Naive thymus-derived CD8-positive, alpha-beta T cell (primary cell): ENCODE data around the gene COL23A1. TPM values are rescaled to one million over a fixed set of nuclear protein-coding genes. Genes with fewer than 3 reads are reported as not detected.
A peak's percentile ranks its signal among the peaks of the same experiment; 100 is the strongest.
"Not testable (repeated sequence)": the region's sequence is repeated elsewhere in the genome, so short reads cannot be mapped to it uniquely, and the experiment has no call there.

ENCODE experiments used
- ATAC-seq, 2 donors: fragments of 150-1000 bp; cut with Tn5 transposase in 1 of 2; sonication (Bioruptor Pico), chemical (Tn5 transposase) in 1 of 2; 1 replicate in 1 of 2; 2 replicates in 1 of 2; pipeline ENCODE4 v1.10.0; 2021; ENCODE audit warnings: mild to moderate bottlenecking in 2 of 2, moderate library complexity in 2 of 2
- POLR2A ChIA-PET: fragments of 350-600 bp; sonication (Branson Sonifier 250); formaldehyde crosslinking; loops from one replicate; lab custom pipeline; 2021; ENCODE audit warnings: antibody characterized with exemption; lab: Charles Lee
- DNase-seq, 10 donors: peaks; one replicate each; pipeline versions ENCODE4 v3.0.0 to v3.0.0-alpha.2; 2020 to 2022
- H3K27ac Mint-ChIP-seq, 10 donors: one replicate each; pipeline ENCODE4 v1.8.0; 2020 to 2022; ENCODE audit warnings: mild to moderate bottlenecking in 10 of 10, mixed read lengths in 10 of 10, moderate library complexity in 4 of 10, inconsistent platforms in 1 of 10
- H3K27me3 Mint-ChIP-seq, 5 donors: one replicate each; pipeline ENCODE4 v1.8.0; 2021 to 2022; ENCODE audit warnings: mixed read lengths in 5 of 5
- H3K36me3 Mint-ChIP-seq, 3 donors: one replicate each; pipeline ENCODE4 v1.8.0; 2020 to 2022; ENCODE audit warnings: mixed read lengths in 3 of 3, mild to moderate bottlenecking in 2 of 3, inconsistent platforms in 1 of 3
- H3K4me1 Mint-ChIP-seq, 4 donors: one replicate each; pipeline ENCODE4 v1.8.0; 2021 to 2022; ENCODE audit warnings: mixed read lengths in 4 of 4
- H3K4me3 Mint-ChIP-seq, 10 donors: one replicate each; pipeline ENCODE4 v1.8.0; 2020 to 2022; ENCODE audit warnings: mild to moderate bottlenecking in 10 of 10, mixed read lengths in 10 of 10, moderate library complexity in 6 of 10, inconsistent platforms in 1 of 10
- H3K9me3 Mint-ChIP-seq, 9 donors: one replicate each; pipeline ENCODE4 v1.8.0; 2020 to 2022; ENCODE audit warnings: mixed read lengths in 9 of 9, mild to moderate bottlenecking in 3 of 9, inconsistent platforms in 1 of 9, moderate library complexity in 1 of 9
- polyA plus RNA-seq, 3 donors: library from polyadenylated mRNA; unstranded; fragments of 300-500 nt; fragmentation: Illumina TruSeq; gene quantifications; one replicate each; pipeline ENCODE4 v1.2.3, GENCODE V29; 2021
- total RNA-seq, 8 experiments: library from RNA in 2 of 8; stranded (reverse) in 2 of 8; gene quantifications; one replicate each; pipeline ENCODE4 v1.2.3 and lab custom pipeline; 2021 to 2026

Gene COL23A1
- total and polyA plus RNA-seq, 5 experiments from 2014 or later: 0.10 to 0.51 (median 0.16) TPM; not detected in 2

DNA sequence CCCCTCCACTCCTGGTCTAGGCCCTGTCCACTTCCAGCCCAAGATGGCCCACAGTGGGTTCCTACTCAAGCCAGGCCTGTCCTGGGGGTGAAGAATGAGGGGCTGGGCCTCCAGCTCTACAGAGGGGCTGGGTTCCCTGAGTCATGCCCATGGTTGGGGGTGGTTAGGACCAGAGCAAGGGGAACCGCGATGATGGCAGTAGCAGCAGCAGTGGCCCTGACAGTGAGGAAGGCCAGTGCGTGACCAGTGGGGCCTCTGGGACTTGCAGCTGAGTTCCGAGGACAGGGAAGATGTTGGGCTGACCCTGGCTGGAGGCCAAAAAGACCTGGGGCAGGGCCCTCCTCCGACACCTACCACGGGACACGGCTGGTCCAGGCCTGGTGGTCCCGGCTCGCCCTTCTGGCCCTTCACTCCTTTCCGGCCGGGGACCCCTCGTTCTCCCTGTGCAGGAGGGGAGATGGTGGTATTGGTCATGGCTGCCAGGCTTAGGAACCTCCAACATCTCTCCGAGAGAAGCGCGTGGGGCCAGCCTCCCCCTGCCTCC, 348.4 kb downstream of the COL23A1 start:
- Mint-ChIP-seq H3K9me3 (no peaks in the 10 kb centered on the region), H3K27ac (peak overlapping the region in 7 of 10 donors; percentile 85 to 96 (median 91)), H3K4me3 (peak overlapping the region in 8 of 10 donors; percentile 67 to 89 (median 78)), H3K4me1 (peaks cover 22 to 71% (median 61%) of the 10 kb centered on the region in 4 donors), H3K27me3 (no peaks in the 10 kb centered on the region), H3K36me3 (no peaks in the 10 kb centered on the region)
- POLR2A ChIA-PET: interaction anchor here (1.2 kb wide), 1 partner anchor 9 kb away, joined by 3 read pairs; the partner anchor contains the start of gene PHYKPL
- no peak for DNase-seq
- ATAC-seq: peak; percentile 2 to 5

DNA sequence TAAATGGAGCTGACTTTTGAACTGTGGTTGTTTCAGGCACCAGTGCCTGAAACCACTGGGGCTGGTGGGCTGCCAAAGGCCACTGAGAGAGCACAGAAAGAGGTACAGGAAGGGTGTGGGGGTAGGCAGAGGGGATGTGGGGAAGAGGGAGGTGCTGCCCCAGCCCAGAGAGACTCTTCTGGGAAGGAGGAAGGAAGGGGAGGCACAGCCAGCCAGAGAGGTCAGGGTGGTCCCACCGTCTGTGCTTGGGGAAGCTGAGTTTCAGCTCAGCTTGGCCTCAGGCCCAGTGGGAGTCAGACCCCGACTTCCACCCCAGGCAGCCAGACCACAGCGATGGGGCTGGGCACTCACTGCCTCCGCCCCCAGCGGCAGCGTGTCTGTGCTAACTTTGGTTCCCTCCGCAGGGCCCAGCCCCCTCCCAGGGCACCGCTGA, 348.9 kb downstream of the COL23A1 start:
- Mint-ChIP-seq H3K27ac (peak overlapping the region; percentile 84 to 96 (median 92)), H3K4me3 (peak overlapping the region; percentile 55 to 89 (median 78)), H3K4me1 (peaks cover 24 to 71% (median 64%) of the 10 kb centered on the region in 4 donors), H3K36me3 (no peaks in the 10 kb centered on the region), H3K9me3 (no peaks in the 10 kb centered on the region), H3K27me3 (no peaks in the 10 kb centered on the region)
- DNase-seq: peak in 3 of 10 donors; percentile 20 to 61 (median 26)
- POLR2A ChIA-PET: interaction anchor here (0.8 to 1.2 kb wide), 3 partner anchors 8 to 37 kb away, joined by 3 to 7 read pairs (median 5); partner anchors contain the start of genes HNRNPAB and PHYKPL
- ATAC-seq: peak; percentile 42 to 46

- Mint-ChIP-seq H3K9me3 (no peaks in the 10 kb centered on the region), H3K36me3 (no peaks in the 10 kb centered on the region), H3K27ac (peak overlapping the region; percentile 84 to 96 (median 92)), H3K4me3 (peak overlapping the region; percentile 55 to 89 (median 78)), H3K4me1 (peaks cover 24 to 74% (median 67%) of the 10 kb centered on the region in 4 donors), H3K27me3 (no peaks in the 10 kb centered on the region)
- POLR2A ChIA-PET: interaction anchor here (0.8 to 1.2 kb wide), 3 partner anchors 8 to 37 kb away, joined by 3 to 7 read pairs (median 5); partner anchors contain the start of genes HNRNPAB and PHYKPL
- ATAC-seq (peak; percentile 36 to 48), DNase-seq (peak in 3 of 10 donors; percentile 12 to 55 (median 30))
Measured at GRCh38 chr5:178240766-178241165, 349.4 kb downstream of the COL23A1 start.

- Mint-ChIP-seq H3K36me3 (no peaks in the 10 kb centered on the region), H3K27ac (peak overlapping the region; percentile 84 to 96 (median 93)), H3K4me1 (peaks cover 24 to 75% (median 72%) of the 10 kb centered on the region in 4 donors), H3K4me3 (peak overlapping the region; percentile 57 to 89 (median 78)), H3K27me3 (no peaks in the 10 kb centered on the region), H3K9me3 (no peaks in the 10 kb centered on the region)
- POLR2A ChIA-PET: interaction anchor here (0.6 to 1.2 kb wide), 4 partner anchors 7 to 1393 kb away, joined by 3 to 7 read pairs (median 4); partner anchors contain the start of genes HNRNPAB and PHYKPL
- peak in 1 of 10 donors; percentile 58 for DNase-seq
- peak; percentile 22 to 29 for ATAC-seq
Measured at GRCh38 chr5:178240341-178240741, 349.9 kb downstream of the COL23A1 start.

- peaks cover 29 to 81% (median 77%) of the 10 kb centered on the region in 4 donors for H3K4me1 Mint-ChIP-seq
- POLR2A ChIA-PET: interaction anchor here (0.6 to 1.9 kb wide), 5 partner anchors 9 to 1393 kb away, joined by 3 to 4 read pairs (median 4); partner anchors contain the start of gene HNRNPAB
- peak; percentile 23 to 34 for ATAC-seq
Measured at GRCh38 chr5:178239626-178240301, 350.4 kb downstream of the COL23A1 start.

GRCh38 chr5:178238711-178239592, 351.2 kb downstream of the COL23A1 start:
- Mint-ChIP-seq H3K4me1 (peaks cover 29 to 86% (median 81%) of the 10 kb centered on the region in 4 donors), H3K9me3 (no peaks in the 10 kb centered on the region), H3K36me3 (no peaks in the 10 kb centered on the region), H3K27me3 (no peaks in the 10 kb centered on the region), H3K27ac (peak overlapping the region; percentile 67 to 97 (median 87)), H3K4me3 (peak overlapping the region in 9 of 10 donors; percentile 16 to 83 (median 63))
- POLR2A ChIA-PET: interaction anchor here (0.6 to 1.9 kb wide), 5 partner anchors 10 to 1317 kb away, joined by 3 to 4 read pairs (median 4); partner anchors contain the start of gene HNRNPAB
- DNase-seq (peak in 3 of 10 donors; percentile 16 to 50 (median 25)), ATAC-seq (peak; percentile 25 to 26)

More at GRCh38 chr5:178239626-178240301, 350.4 kb downstream of the COL23A1 start:
- H3K9me3 Mint-ChIP-seq, H3K27me3 Mint-ChIP-seq, H3K36me3 Mint-ChIP-seq: not testable (repeated sequence)
- peak in 4 of 10 donors; percentile 20 to 63 (median 29) for DNase-seq
- H3K27ac Mint-ChIP-seq: peak overlapping the region; percentile 48 to 93 (median 88)
- H3K4me3 Mint-ChIP-seq: peak overlapping the region; percentile 46 to 79 (median 70)

DNA sequence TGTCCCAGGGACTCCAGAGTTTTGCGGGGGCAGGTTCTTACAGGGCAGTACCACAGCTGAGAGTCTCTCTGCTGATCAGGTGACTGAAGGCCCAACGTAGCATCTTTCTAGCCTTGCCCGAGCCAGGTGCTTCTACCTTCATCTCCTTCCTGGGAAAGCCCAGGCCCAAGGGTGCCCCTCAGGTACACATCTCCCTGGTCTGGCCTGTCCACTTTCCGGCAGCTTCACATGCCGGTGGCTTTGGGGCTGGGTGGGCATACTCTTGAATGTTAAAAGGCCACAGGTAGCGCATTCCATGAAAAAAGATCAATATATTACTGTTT, 351.9 kb downstream of the COL23A1 start:
- Mint-ChIP-seq H3K27ac (peak overlapping the region; percentile 77 to 97 (median 85)), H3K9me3 (no peaks in the 10 kb centered on the region), H3K27me3 (no peaks in the 10 kb centered on the region), H3K4me1 (peaks cover 29 to 84% (median 80%) of the 10 kb centered on the region in 4 donors), H3K4me3 (peak overlapping the region in 8 of 10 donors; percentile 28 to 79 (median 56)), H3K36me3 (no peaks in the 10 kb centered on the region)
- no peak for ATAC-seq
- POLR2A ChIA-PET: interaction anchor here (1.0 to 1.9 kb wide), 2 partner anchors 25 to 34 kb away, joined by 3 to 4 read pairs; partner anchors contain the start of gene HNRNPAB
- peak in 1 of 10 donors; percentile 37 for DNase-seq

DNA sequence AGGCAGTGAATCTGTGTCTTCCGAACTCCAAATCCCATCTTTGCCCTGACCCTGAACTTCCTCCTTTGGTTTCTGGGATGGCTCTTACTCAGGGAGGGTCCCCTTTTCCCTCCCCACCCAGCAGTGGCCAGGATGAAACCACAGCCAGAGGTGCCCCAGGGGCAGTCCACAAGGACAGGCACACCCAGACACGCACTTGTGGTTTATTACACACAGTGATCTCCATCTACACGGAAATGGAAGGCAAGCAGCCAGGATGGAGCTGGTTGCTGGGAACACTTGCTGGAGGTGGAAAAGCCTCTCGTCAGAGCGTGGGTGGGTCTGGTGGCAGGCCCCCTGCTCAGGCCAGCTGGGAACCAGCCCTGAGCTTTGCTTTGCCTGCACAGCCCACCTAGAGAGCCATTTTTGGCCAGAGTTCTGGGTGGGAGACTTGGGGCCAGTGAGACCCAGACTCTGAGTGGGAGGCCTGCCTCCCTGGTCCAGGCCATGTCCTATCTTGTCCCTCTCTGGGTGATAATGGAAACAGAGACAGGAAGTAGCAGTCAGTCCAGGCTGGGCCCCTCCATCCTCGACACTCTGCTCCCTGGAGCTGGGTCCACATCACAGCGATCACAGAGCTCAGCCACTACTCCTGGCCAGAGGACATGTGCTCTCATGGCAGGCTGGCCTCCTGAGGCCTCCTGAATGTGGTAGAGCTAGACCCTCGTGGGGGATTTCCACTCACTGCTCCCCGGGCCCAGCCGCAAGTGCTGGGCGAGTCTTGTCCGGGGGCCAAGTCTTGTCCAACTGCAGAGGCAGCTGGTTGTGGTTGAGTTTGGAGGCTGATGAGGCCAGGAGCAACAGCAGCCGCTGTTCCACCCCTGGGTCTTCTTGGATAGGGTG, 352.5 kb downstream of the COL23A1 start:
- POLR2A ChIA-PET: interaction anchor here (0.9 to 1.9 kb wide), 4 partner anchors 13 to 33 kb away, joined by 3 to 12 read pairs (median 4); partner anchors contain the start of gene HNRNPAB
- Mint-ChIP-seq H3K36me3 (no peaks in the 10 kb centered on the region), H3K27me3 (no peaks in the 10 kb centered on the region), H3K4me1 (peaks cover 29 to 86% (median 84%) of the 10 kb centered on the region in 4 donors), H3K4me3 (peak overlapping the region in 8 of 10 donors; percentile 28 to 79 (median 55)), H3K27ac (peak overlapping the region; percentile 70 to 97 (median 85)), H3K9me3 (no peaks in the 10 kb centered on the region)
- ATAC-seq: no peak
- DNase-seq: peak in 1 of 10 donors; percentile 49

GRCh38 chr5:178236679-178237078, 353.5 kb downstream of the COL23A1 start:
- H3K4me3 Mint-ChIP-seq: peak overlapping the region in 7 of 10 donors; percentile 4 to 58 (median 39)
- peak overlapping the region; percentile 60 to 91 (median 82) for H3K27ac Mint-ChIP-seq
- H3K9me3 Mint-ChIP-seq: no peaks in the 10 kb centered on the region
- ATAC-seq (no peak), DNase-seq (no peak)
- no peaks in the 10 kb centered on the region for H3K27me3 Mint-ChIP-seq
- H3K36me3 Mint-ChIP-seq: no peaks in the 10 kb centered on the region
- H3K4me1 Mint-ChIP-seq: peaks cover 25 to 80% (median 80%) of the 10 kb centered on the region in 4 donors
- POLR2A ChIA-PET: interaction anchor here (1.4 to 1.5 kb wide), 2 partner anchors 16 to 32 kb away, joined by 4 to 6 read pairs; partner anchors contain the start of gene HNRNPAB

DNA sequence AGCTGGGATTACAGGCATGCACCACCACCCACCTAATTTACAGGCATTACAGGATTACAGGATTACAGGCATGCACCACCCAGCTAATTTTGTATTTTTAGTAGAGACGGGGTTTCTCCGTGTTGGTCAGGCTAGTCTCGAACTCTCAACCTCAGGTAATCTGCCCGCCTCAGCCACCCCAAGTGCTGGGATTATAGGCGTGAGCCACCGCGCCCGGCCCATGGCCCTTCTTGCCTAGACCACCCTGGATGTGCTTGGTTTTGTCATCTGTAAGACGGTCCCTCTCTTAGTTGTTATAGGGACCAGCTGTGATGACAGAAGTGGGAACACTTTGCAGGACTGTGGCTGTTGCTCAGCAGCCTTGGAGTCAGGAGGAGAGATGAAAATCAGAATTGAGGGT, 354.1 kb downstream of the COL23A1 start:
- Mint-ChIP-seq H3K27ac (peak overlapping the region in 8 of 10 donors; percentile 46 to 91 (median 84)), H3K9me3 (no peaks in the 10 kb centered on the region), H3K4me3 (peak overlapping the region in 5 of 10 donors; percentile 33 to 58 (median 47)), H3K4me1 (peaks cover 28 to 81% (median 80%) of the 10 kb centered on the region in 4 donors), H3K36me3 (peaks cover 0 to 3% (median 2%) of the 10 kb centered on the region in 3 donors), H3K27me3 (no peaks in the 10 kb centered on the region)
- no peak for ATAC-seq
- POLR2A ChIA-PET: interaction anchor here (1.5 kb wide), 1 partner anchor 32 kb away, joined by 6 read pairs; the partner anchor contains the start of gene HNRNPAB
- DNase-seq: peak in 1 of 10 donors; percentile 9
